Putamen (tissue), 1 donor: ENCODE data around the gene GPATCH8.
"Not testable (repeated sequence)": the region's sequence is repeated elsewhere in the genome, so short reads cannot be mapped to it uniquely, and the experiment has no call there.

Experiments
- DNase-seq: peaks from one replicate; pipeline ENCODE4 v3.0.0-alpha.2; 2016; ENCODE audit warnings: low spot score

Gene GPATCH8

DNA sequence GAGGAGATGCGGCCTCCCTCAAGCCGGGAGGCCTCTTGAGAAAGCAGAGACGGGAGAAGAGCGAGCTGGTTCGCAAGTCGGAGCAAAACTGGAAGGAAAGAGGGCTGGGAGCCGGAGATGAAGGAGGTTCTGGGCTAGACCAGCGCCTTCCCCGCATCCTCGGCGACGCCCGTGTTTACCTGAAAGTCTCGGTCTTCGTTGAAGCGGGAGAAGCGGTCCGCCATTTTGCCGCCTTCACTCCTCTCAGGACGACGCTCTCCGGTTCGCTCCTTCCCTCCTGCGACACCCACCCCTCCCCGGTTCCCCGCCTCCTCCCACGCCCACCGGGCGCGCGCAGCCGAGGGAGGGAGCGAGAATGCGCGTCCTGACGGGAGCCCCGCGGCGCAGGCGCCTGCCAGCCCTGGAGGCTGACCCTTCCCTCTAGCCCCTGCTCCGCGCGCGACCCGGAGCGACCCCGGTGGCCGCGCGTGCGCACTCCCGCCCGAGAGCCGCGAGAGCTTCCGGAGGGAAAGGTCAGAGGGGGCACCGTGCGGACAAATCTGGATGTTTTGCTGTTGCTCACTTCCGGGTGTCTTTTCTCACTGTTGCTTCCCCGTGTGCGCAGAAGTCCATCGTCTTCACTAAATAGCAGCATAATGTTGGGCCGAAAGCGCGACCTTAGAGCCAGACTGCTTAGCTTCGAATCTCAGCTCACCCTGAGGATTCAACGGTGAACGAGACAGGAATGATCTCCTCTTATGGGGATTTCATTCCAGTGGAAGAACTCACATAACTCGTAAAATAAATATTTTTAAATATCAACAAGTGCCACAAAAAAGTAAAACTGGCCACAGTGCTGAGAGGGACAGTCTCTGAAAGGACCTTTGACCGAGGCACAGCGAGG lies at the start of gene GPATCH8:
GPATCH8 (minus strand) TSS at position 260 of the 883 bp plus-strand sequence; CDS start at position 224, 36 bp downstream.
- peak; percentile 94 for DNase-seq

GRCh38 chr17:44552361-44552760 lies 49.2 kb upstream of the GPATCH8 start:
- DNase-seq, result no peak

- DNase-seq, result no peak
These were observed 46.5 kb upstream of the GPATCH8 start for GRCh38 chr17:44549686-44550085.

DNA sequence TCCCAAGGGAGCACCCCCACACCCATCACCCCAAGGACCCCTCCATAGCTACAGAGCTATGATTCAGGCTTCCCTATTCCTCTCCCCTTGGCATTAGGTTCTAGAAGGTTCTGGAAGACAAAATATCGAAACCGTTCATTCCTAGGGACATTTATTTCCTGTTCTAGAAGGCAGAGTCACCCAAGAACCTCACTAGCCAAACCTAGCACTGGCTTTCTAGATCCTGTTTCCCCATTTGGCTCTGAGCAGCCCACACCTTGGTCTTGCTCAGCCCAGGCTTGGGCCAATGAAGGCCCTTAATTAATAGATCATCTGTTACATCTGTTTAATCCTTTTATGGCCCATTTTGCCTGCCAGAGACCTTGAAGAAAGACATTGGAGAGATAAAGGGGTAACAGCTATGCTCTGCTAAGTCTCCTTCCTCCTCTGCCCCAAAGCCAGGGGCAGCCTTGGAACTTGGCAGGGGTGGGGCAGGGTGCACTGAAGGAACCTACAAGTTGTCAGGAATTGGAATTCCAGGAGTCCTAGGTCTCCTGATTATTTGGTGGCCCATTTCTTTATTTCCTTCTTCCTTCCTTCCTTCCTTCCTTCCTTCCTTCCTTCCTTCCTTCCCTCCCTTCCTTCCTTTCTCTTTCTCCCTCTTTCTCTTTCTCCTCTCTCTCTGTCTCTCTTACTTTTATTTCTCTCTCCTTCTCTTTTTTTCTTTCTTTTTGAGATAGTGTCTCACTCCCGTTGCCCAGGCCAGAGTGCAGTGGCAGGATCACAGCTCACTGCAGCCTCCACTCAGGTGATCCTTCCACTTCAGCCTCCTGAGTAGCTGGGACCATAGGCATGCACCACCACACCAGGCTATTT lies 45.4 kb upstream of the GPATCH8 start:
- DNase-seq, result no peak

DNA sequence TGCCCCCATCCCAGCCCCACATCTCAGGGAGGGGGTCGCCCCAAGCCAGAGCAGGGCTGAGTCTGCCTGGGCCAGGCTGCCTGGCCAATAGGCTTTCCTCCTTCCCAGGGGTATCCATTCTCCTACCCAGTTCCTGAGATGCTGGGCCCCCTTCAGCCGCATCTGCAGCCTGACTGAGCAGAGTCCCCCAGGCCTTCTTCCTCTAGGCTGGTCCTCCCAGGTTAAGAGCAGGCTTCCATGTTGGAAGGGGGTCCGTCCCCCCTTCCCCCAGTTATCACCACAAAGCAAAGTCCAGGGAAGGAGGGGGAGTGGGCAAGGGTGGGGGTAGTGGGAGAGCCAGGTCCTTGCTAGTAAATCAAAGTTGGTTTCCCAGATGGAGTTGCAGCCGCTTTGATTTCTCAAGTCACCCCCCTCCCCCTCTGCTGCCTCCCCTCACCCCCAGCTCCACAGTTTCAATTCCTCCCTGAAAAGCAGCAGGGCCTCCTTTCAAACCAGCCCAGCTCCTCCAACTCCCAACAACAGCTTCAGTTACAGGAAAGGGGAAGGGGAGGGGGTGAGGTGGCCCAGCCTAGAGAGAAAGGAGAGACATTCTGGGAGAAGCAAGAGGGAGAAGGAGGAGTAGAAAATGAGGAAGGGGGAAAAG lies 44.5 kb upstream of the GPATCH8 start:
- DNase-seq, result peak; percentile 18

- DNase-seq, result no peak
These were observed 43.7 kb upstream of the GPATCH8 start for GRCh38 chr17:44546671-44547606.

DNA sequence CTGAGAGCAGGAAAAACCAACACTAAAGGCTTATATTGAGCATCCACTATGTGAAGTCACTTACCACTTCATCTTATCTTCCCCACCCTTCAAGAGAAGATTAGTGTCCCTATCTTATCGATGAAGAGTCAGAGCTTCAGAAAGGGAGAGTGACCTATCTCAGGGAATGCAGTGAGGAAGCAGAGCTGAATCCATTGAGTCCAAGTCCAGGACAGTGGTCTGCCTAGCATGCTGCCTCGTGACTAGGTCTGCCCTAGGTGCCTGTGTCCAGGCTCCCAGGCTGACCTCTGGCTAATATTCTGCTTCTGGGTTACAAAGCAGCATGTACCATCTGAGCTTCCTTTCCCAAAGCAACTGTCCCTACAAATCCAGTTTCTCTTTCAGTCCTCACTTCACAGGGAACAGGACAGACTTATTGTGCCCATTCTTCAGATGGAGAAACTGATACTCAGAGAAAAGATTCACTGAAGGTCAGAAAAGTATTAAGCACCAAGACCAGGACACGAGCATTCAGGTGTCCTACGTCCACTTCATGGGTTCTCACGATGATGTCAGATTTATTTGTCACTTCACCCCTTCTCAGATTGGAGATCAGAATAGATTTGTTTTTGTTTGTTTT lies 40.8 kb upstream of the GPATCH8 start:
- no peak for DNase-seq

- no peak for DNase-seq
These were observed 40.2 kb upstream of the GPATCH8 start for GRCh38 chr17:44543213-44543904.

DNA sequence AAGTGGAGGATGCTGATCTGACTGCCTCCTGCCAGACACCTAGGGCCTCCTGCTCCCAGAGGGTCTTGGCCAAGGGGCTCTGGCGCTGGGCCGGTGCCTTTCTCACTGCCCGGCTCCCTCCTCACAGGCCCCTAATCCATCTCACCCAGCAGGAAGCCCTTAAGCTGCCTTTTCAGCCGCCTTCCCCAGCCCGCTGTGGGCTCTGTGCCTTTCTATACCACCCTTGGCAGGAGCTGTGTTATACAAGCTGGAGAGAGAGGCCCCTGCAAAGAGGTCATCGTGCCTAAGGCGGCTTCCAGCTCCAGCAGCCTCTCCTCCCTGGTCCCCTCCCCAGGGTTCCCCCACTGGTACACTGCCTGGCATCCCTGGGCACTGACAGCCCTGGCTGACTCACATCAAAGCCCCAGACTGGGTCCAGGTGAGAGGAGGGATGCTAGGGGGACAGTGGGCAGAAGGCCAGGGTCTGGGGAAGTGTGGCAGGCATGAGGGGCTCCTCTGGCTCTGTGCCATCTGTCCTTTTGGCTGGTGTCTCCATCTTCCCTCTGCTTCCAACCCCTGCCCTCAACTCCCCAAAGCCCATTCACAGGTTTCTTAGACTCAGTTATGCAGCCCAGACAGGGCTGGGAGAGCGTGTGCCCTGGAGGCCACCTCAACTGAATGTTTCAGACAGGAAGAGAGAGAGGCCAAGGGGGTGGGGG lies 38.8 kb upstream of the GPATCH8 start:
- no peak for DNase-seq

- no peak for DNase-seq
These were observed 37.3 kb upstream of the GPATCH8 start for GRCh38 chr17:44540246-44541084.

DNA sequence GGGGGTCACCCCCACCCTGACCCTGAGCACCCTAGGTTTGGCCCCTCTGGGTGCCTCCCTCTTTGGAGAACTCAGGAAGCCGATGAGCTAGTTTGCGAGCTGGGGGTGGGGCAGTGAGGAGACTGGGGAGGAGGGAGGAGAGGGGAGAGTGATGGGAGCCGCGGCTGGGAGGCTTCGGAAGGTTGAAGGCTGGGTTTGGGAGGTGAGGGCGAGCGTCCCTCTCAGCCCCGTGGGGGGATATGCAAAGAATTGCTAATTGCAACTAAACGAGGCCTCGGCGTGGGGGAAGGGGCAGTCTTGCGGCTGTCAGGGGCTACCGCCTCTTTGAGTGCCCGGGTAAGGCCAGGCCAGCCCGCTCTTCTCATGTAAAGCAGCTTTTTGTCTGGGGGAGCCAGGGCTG lies 36.5 kb upstream of the GPATCH8 start:
- no peak for DNase-seq

DNA sequence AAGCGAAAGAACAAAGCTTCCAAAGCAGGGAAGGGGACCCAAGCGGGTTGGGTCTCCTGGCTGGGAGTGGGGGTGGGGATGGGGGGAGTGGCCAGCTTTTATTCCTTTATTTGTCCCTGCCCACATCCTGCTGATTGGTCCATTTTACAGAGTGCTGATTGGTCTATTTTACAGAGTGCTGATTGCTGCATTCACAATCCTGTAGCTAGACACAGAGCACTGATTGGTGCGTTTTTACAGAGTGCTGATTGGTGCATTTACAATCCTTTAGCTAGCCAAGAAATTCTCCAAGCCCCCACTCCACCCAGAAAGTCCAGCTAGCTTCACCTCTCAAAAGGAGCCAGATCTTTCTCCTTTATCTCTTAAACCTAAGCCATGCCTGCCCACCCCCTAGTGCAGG lies 34.7 kb upstream of the GPATCH8 start:
- DNase-seq, result not testable (repeated sequence)

DNA sequence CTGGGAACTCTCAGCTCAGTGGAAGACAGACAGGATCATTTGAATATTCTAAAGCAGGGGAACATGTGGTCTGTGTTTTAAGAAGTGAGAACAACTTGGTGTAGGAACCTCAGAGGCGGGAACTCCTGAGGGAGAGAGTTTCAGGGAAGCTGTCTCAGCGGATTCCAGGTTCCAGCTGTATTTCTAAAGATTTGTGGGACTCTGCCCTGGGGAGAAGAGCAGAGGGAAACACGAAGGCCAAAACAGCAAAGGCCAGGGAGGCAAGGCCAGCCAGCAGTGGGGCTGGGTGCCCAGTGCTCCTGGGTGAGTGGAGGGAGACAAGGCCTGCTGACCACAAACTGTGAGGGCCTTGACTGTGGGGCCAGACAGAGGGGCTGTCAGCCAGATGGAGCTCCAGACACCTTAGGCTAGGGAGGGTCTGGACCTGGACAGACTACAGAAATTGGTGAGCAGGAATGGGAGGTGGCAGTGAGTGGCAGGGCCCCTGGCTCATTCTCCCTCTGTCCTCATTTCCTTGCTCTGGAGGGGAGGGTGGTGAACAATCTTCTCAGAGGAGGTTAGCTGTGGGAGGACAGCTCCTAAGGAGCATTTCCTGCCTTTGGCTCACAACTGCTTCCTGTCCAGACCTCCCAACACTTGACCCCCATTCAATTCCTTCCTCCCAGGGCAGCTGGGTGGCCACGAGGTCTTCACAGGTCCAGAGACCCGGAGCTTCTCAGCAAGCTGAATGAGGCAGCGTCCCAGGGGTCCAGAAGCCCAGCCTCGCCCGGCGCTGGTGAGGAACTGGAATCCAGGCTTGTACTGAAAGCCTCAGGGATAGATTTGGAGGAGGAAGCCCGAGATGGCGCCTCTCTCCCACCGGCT lies 33.1 kb upstream of the GPATCH8 start:
- no peak for DNase-seq

- DNase-seq, result peak; percentile 59
These were observed 30.5 kb upstream of the GPATCH8 start for GRCh38 chr17:44533533-44534246.

DNA sequence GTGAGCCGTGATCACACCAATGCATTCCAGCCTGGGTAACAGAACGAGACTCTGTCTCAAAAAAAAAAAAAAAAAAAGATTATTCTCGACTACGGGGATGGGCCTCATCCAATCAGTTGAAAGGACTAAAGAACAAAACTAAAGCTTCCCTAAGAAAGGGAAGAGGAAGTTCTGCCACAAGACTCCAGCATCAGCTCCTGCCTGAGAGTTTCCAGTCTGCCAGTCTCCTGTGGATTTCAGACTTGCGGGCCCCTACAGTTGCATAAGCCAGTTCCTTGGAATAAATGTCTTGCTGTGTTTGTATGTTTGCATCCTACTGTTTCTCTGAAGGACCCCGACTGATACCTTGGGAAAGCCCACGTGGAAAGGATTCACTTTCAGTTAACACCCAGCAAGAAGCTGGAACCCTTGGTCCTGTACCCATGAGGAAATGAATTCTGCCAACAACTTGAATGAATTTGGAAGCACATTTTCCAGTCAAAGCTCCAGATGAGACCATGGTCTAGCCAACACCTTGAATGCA lies 27.8 kb upstream of the GPATCH8 start:
- DNase-seq, result no peak

- DNase-seq, result no peak
These were observed 26.7 kb upstream of the GPATCH8 start for GRCh38 chr17:44529864-44530263.

DNA sequence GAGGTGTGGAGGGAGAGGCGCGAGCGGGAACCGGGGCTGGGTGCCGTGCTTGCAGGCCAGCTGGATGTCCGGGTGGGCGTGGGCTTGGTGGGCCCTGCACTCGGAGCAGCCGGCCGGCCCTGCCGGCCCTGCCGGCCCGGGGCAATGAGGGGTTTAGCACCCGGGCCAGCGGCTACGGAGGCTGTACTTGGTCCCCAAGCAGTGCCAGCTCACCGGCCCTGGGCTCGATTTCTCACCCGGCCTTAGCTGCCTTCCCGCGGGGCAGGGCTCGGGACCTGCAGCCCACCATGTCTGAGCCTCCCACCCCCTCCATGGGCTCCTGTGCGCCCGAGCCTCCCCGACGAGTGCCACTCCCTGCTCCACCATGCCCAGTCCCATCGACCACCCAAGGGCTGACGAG lies 24.7 kb upstream of the GPATCH8 start:
- DNase-seq, result no peak
